Central memory CD8-positive, alpha-beta T cell (primary cell): ENCODE results near the gene CLPSL2.

Experiments used
- ATAC-seq: fragments of 150-1000 bp; cut with Tn5 transposase; replicated peaks from 2 replicates; pipeline ENCODE4 v1.10.0; 2022; ENCODE audit warnings: mild to moderate bottlenecking, moderate FRiP score, moderate number of reproducible peaks; ENCODE audit not compliant: poor library complexity, severe bottlenecking; ENCODE audit errors: extremely low read depth
- DNase-seq, 2 donors: peaks; one replicate each; pipeline ENCODE4 v3.0.0; 2021; ENCODE audit warnings: low spot score in 2 of 2
- H3K27ac Mint-ChIP-seq: one replicate; pipeline ENCODE4 v1.8.0; 2022; ENCODE audit warnings: low read depth, mild to moderate bottlenecking, moderate library complexity, mixed read lengths
- H3K27me3 Mint-ChIP-seq: one replicate; pipeline ENCODE4 v1.8.0; 2022; ENCODE audit warnings: mixed read lengths
- H3K36me3 Mint-ChIP-seq: one replicate; pipeline ENCODE4 v1.8.0; 2022; ENCODE audit warnings: mild to moderate bottlenecking, moderate library complexity, mixed read lengths; ENCODE audit not compliant: insufficient read depth
- H3K4me1 Mint-ChIP-seq: one replicate; pipeline ENCODE4 v1.8.0; 2022; ENCODE audit warnings: mixed read lengths
- H3K4me3 Mint-ChIP-seq: one replicate; pipeline ENCODE4 v1.8.0; 2022; ENCODE audit warnings: mild to moderate bottlenecking, moderate library complexity, mixed read lengths
- H3K9me3 Mint-ChIP-seq: one replicate; pipeline ENCODE4 v1.8.0; 2022; ENCODE audit warnings: mixed read lengths

Gene CLPSL2

GRCh38 chr6:35801148-35801547 is 24.8 kb downstream of the CLPSL2 start:
- H3K4me1 Mint-ChIP-seq, result peaks cover 5% of the 10 kb centered on the region
- H3K9me3 Mint-ChIP-seq, result no peaks in the 10 kb centered on the region
- no peaks in the 10 kb centered on the region for H3K36me3 Mint-ChIP-seq
- no peak overlapping the region for H3K27ac Mint-ChIP-seq
- no peak overlapping the region for H3K4me3 Mint-ChIP-seq
- H3K27me3 Mint-ChIP-seq, result peaks cover 23% of the 10 kb centered on the region
- ATAC-seq (no peak), DNase-seq (no peak)

- DNase-seq (peak in 1 of 2 donors; percentile 24), ATAC-seq (no peak)
- Mint-ChIP-seq H3K4me3 (no peak within 1 kb of the TSS), H3K27me3 (peaks cover 46% of the 10 kb centered on the region), H3K9me3 (no peaks in the 10 kb centered on the region), H3K27ac (no peak within 1 kb of the TSS), H3K4me1 (peaks cover 5% of the 10 kb centered on the region), H3K36me3 (no peaks in the 10 kb centered on the region)
Observed at GRCh38 chr6:35804996-35805736, 28.8 kb downstream of the CLPSL2 start, which contains the start of gene LHFPL5. Gene LHFPL5 (plus strand): TSS chr6:35805352. CDS start chr6:35805671, 319 bp downstream.

GRCh38 chr6:35808688-35809087 is 32.3 kb downstream of the CLPSL2 start:
- H3K4me3 Mint-ChIP-seq, result no peak overlapping the region
- H3K27ac Mint-ChIP-seq, result no peak overlapping the region
- ATAC-seq, result no peak
- H3K4me1 Mint-ChIP-seq, result peaks cover 14% of the 10 kb centered on the region
- no peak for DNase-seq
- no peaks in the 10 kb centered on the region for H3K36me3 Mint-ChIP-seq
- no peaks in the 10 kb centered on the region for H3K9me3 Mint-ChIP-seq
- peaks cover 54% of the 10 kb centered on the region for H3K27me3 Mint-ChIP-seq

GRCh38 chr6:35809809-35810208 is 33.4 kb downstream of the CLPSL2 start:
- H3K36me3 Mint-ChIP-seq, result no peaks in the 10 kb centered on the region

GRCh38 chr6:35810971-35811698 is 34.7 kb downstream of the CLPSL2 start:
- H3K27me3 Mint-ChIP-seq, result peaks cover 36% of the 10 kb centered on the region
- DNase-seq (no peak), ATAC-seq (no peak)
- H3K4me1 Mint-ChIP-seq, result peaks cover 9% of the 10 kb centered on the region
- H3K4me3 Mint-ChIP-seq, result no peak overlapping the region
- peak overlapping the region; percentile 38 for H3K27ac Mint-ChIP-seq
- no peaks in the 10 kb centered on the region for H3K36me3 Mint-ChIP-seq
- H3K9me3 Mint-ChIP-seq, result no peaks in the 10 kb centered on the region

More at GRCh38 chr6:35809809-35810208, 33.4 kb downstream of the CLPSL2 start:
- peaks cover 49% of the 10 kb centered on the region for H3K27me3 Mint-ChIP-seq
- DNase-seq, result no peak
- H3K27ac Mint-ChIP-seq, result no peak overlapping the region
- ATAC-seq, result no peak
- H3K4me1 Mint-ChIP-seq, result peaks cover 11% of the 10 kb centered on the region
- no peak overlapping the region for H3K4me3 Mint-ChIP-seq
- no peaks in the 10 kb centered on the region for H3K9me3 Mint-ChIP-seq

GRCh38 chr6:35811699-35811995 is 35.2 kb downstream of the CLPSL2 start:
- Mint-ChIP-seq H3K4me3 (no peak overlapping the region), H3K27ac (peak overlapping the region; percentile 38), H3K4me1 (peaks cover 9% of the 10 kb centered on the region), H3K9me3 (no peaks in the 10 kb centered on the region), H3K27me3 (peaks cover 31% of the 10 kb centered on the region), H3K36me3 (no peaks in the 10 kb centered on the region)
- DNase-seq (no peak), ATAC-seq (no peak)

GRCh38 chr6:35817515-35817914 is 41.1 kb downstream of the CLPSL2 start:
- no peak overlapping the region for H3K4me3 Mint-ChIP-seq
- no peak overlapping the region for H3K27ac Mint-ChIP-seq
- peaks cover 1% of the 10 kb centered on the region for H3K36me3 Mint-ChIP-seq
- H3K4me1 Mint-ChIP-seq, result no peaks in the 10 kb centered on the region
- H3K9me3 Mint-ChIP-seq, result no peaks in the 10 kb centered on the region
- ATAC-seq, result no peak
- no peaks in the 10 kb centered on the region for H3K27me3 Mint-ChIP-seq
- DNase-seq, result no peak

- no peak for ATAC-seq
- no peak for DNase-seq
- Mint-ChIP-seq H3K9me3 (no peaks in the 10 kb centered on the region), H3K27me3 (no peaks in the 10 kb centered on the region), H3K36me3 (peaks cover 3% of the 10 kb centered on the region), H3K27ac (no peak overlapping the region), H3K4me1 (no peaks in the 10 kb centered on the region), H3K4me3 (no peak overlapping the region)
Observed at GRCh38 chr6:35823601-35824000, 47.2 kb downstream of the CLPSL2 start.

GRCh38 chr6:35824552-35825192 is 48.3 kb downstream of the CLPSL2 start:
- Mint-ChIP-seq H3K27ac (no peak overlapping the region), H3K9me3 (no peaks in the 10 kb centered on the region), H3K36me3 (peaks cover 3% of the 10 kb centered on the region), H3K27me3 (no peaks in the 10 kb centered on the region), H3K4me3 (no peak overlapping the region), H3K4me1 (no peaks in the 10 kb centered on the region)
- DNase-seq (no peak), ATAC-seq (no peak)
